RWPE1 (cell line): Measurements from ENCODE around the gene ATP8B4.
A peak's percentile ranks its signal among the peaks of the same experiment; 100 is the strongest.

Experiments used
- CTCF ChIA-PET: fragments of 350-600 bp; sonication (Branson Sonifier 250); formaldehyde crosslinking; extraction: SDS; loops from one replicate; lab custom pipeline; 2021; lab: Yijun Ruan, JAX
- POLR2A ChIA-PET: fragments of 400-600 bp; formaldehyde crosslinking; extraction: SDS; loops from one replicate; lab custom pipeline; 2020; ENCODE audit warnings: antibody characterized with exemption; ENCODE audit not compliant: low non-redundant PET; lab: Yijun Ruan, JAX
- DNase-seq: peaks from one replicate; pipeline ENCODE4 v3.0.0; 2012; ENCODE audit warnings: low spot score
- H3K27ac ChIP-seq: fragments of 450-650 bp; 2 replicates; pipeline ENCODE4 v1.5.1; 2017
- CTCF ChIP-seq: fragments of 450-650 bp; conservative IDR thresholded peaks from 2 replicates; pipeline ENCODE4 v1.5.1; 2017; ENCODE audit warnings: low read depth, mild to moderate bottlenecking

Gene ATP8B4

GRCh38 chr15:50148362-50148963, 29.4 kb upstream of the ATP8B4 start:
- TF ChIP-seq CTCF, result peak; percentile 84
- ChIA-PET POLR2A (no interaction called here), CTCF (interaction anchor here (0.6 to 1.4 kb wide), 7 partner anchors 13 to 913 kb away, joined by 3 to 11 read pairs (median 4); no protein-coding TSS in a partner anchor)
- DNase-seq, result peak; percentile 25
- no peak overlapping the region for H3K27ac ChIP-seq

- POLR2A ChIA-PET, result no interaction called here
- TF ChIP-seq CTCF, result no peak
- DNase-seq, result no peak
- no peak overlapping the region for H3K27ac ChIP-seq
- CTCF ChIA-PET, result interaction anchor here (0.9 to 2.0 kb wide), 2 partner anchors 10 to 911 kb away, joined by 5 to 7 read pairs; no protein-coding TSS in a partner anchor
Observed at GRCh38 chr15:50146632-50147031, 27.6 kb upstream of the ATP8B4 start.

GRCh38 chr15:50145451-50145872, 26.4 kb upstream of the ATP8B4 start:
- ChIA-PET POLR2A (no interaction called here), CTCF (interaction anchor here (0.6 to 2.0 kb wide), 23 partner anchors 9 to 1536 kb away, joined by 3 to 7 read pairs (median 3); partner anchors contain the start of genes FGF7 and GALK2)
- TF ChIP-seq CTCF, result peak; percentile 67
- DNase-seq, result peak; percentile 79
- no peak overlapping the region for H3K27ac ChIP-seq

- CTCF ChIA-PET, result interaction anchor here (0.6 to 2.0 kb wide), 12 partner anchors 36 to 1354 kb away, joined by 3 to 5 read pairs (median 3); partner anchors contain the start of genes FGF7 and GALK2
- DNase-seq, result no peak
- no peak for TF ChIP-seq CTCF
- POLR2A ChIA-PET, result no interaction called here
- H3K27ac ChIP-seq, result no peak overlapping the region
Observed at GRCh38 chr15:50144341-50145120, 25.5 kb upstream of the ATP8B4 start.

- no peak for TF ChIP-seq CTCF
- ChIA-PET CTCF (no interaction called here), POLR2A (no interaction called here)
- H3K27ac ChIP-seq, result no peak overlapping the region
- DNase-seq, result no peak
Observed at GRCh38 chr15:50143255-50143860, 24.3 kb upstream of the ATP8B4 start.

- ChIA-PET POLR2A (no interaction called here), CTCF (no interaction called here)
- TF ChIP-seq CTCF, result no peak
- H3K27ac ChIP-seq, result no peak overlapping the region
- DNase-seq, result no peak
Observed at GRCh38 chr15:50141856-50142255, 22.8 kb upstream of the ATP8B4 start.
